ENCODE data around the gene SKOR1. TPM values are rescaled to one million over a fixed set of nuclear protein-coding genes. Genes with fewer than 3 reads are reported as not detected.

SKOR1 gene
- 0.22 TPM for total RNA-seq
- long read RNA-seq, result 0 reads

- Histone ChIP-seq H3K4me1 (peaks cover 90% of the 10 kb centered on the region), H3K4me3 (peak within 1 kb of the TSS; percentile 47), H3K9me3 (replicated peaks) (no peaks in the 10 kb centered on the region), H3K36me3 (no peaks in the 10 kb centered on the region), H3K27me3 (ENCODE audit: low read depth) (peaks cover 100% of the 10 kb centered on the region), H3K27ac (replicated peaks) (no peak within 1 kb of the TSS)
- DNase-seq, result no peak
- intact Hi-C loops (cut with micrococcal nuclease), result no loop called here
- TF ChIP-seq CTCF (IDR thresholded peaks at IDR 0.05; ENCODE audit: borderline replicate concordance), result no peak
Observed at GRCh38 chr15:67824976-67825880, at the start of gene SKOR1. SKOR1 (plus strand) TSS chr15:67825509; CDS start chr15:67825603, 94 bp downstream.

- intact Hi-C loops (cut with micrococcal nuclease), result no loop called here
- H3K4me1 ChIP-seq, result peaks cover 4% of the 10 kb centered on the region
- no peaks in the 10 kb centered on the region for H3K9me3 ChIP-seq (replicated peaks)
- no peak overlapping the region for H3K27ac ChIP-seq (replicated peaks)
- no peak overlapping the region for H3K4me3 ChIP-seq
- DNase-seq, result no peak
- TF ChIP-seq CTCF (IDR thresholded peaks at IDR 0.05; ENCODE audit: borderline replicate concordance), result no peak
- no peaks in the 10 kb centered on the region for H3K27me3 ChIP-seq (ENCODE audit: low read depth)
- H3K36me3 ChIP-seq, result peaks cover 5% of the 10 kb centered on the region
Observed at GRCh38 chr15:67775998-67776397, 49.3 kb upstream of the SKOR1 start.

- no peak overlapping the region for H3K27ac ChIP-seq (replicated peaks)
- no peaks in the 10 kb centered on the region for H3K9me3 ChIP-seq (replicated peaks)
- intact Hi-C loops (cut with micrococcal nuclease), result no loop called here
- H3K4me3 ChIP-seq, result no peak overlapping the region
- no peak for DNase-seq
- no peaks in the 10 kb centered on the region for H3K27me3 ChIP-seq (ENCODE audit: low read depth)
- peaks cover 5% of the 10 kb centered on the region for H3K36me3 ChIP-seq
- peaks cover 1% of the 10 kb centered on the region for H3K4me1 ChIP-seq
- TF ChIP-seq CTCF (IDR thresholded peaks at IDR 0.05; ENCODE audit: borderline replicate concordance), result no peak
Observed at GRCh38 chr15:67776600-67776999, 48.7 kb upstream of the SKOR1 start.

GRCh38 chr15:67777071-67777470 lies 48.2 kb upstream of the SKOR1 start:
- Histone ChIP-seq H3K4me3 (no peak overlapping the region), H3K4me1 (no peaks in the 10 kb centered on the region), H3K27me3 (ENCODE audit: low read depth) (no peaks in the 10 kb centered on the region), H3K9me3 (replicated peaks) (no peaks in the 10 kb centered on the region), H3K27ac (replicated peaks) (no peak overlapping the region), H3K36me3 (peaks cover 5% of the 10 kb centered on the region)
- TF ChIP-seq CTCF (IDR thresholded peaks at IDR 0.05; ENCODE audit: borderline replicate concordance), result no peak
- DNase-seq, result no peak
- intact Hi-C loops (cut with micrococcal nuclease), result no loop called here

- Histone ChIP-seq H3K4me3 (no peak overlapping the region), H3K9me3 (replicated peaks) (no peaks in the 10 kb centered on the region), H3K27ac (replicated peaks) (no peak overlapping the region), H3K4me1 (no peaks in the 10 kb centered on the region), H3K27me3 (ENCODE audit: low read depth) (no peaks in the 10 kb centered on the region), H3K36me3 (peaks cover 8% of the 10 kb centered on the region)
- no peak for DNase-seq
- no peak for TF ChIP-seq CTCF (IDR thresholded peaks at IDR 0.05; ENCODE audit: borderline replicate concordance)
- intact Hi-C loops (cut with micrococcal nuclease), result no loop called here
Observed at GRCh38 chr15:67777773-67778172, 47.5 kb upstream of the SKOR1 start.

Measured in left ventricle myocardium inferior (tissue), 1 donor.